HCT116 (cell line): Measurements from ENCODE around the gene SLC1A4. TPM values are rescaled to one million over a fixed set of nuclear protein-coding genes. Genes with fewer than 3 reads are reported as not detected.

Source experiments
- ATAC-seq: fragments of 200-7000 bp; cut with Tn5 transposase; 2 replicates; pipeline ENCODE4 v1.9.1; 2020; ENCODE audit warnings: mild to moderate bottlenecking, moderate library complexity
- BruUV-seq: library from RNA; stranded (reverse); fragments of 400-500 nt; replicated peaks from 2 replicates; lab custom pipeline; 2021; lab: Mats Ljungman, UMichigan
- CTCF ChIA-PET: fragments of 300-600 bp; sonication (Branson Sonifier 250); formaldehyde crosslinking; loops from one replicate; lab custom pipeline; 2021; ENCODE audit warnings: antibody characterized with exemption; lab: Charles Lee
- POLR2A ChIA-PET: fragments of 300-600, 350-600 bp; sonication (Branson Sonifier 250); formaldehyde crosslinking; loops from one replicate; lab custom pipeline; 2021; ENCODE audit warnings: antibody characterized with exemption; lab: Charles Lee
- RAD21 ChIA-PET, 2 experiments: fragments of 300-600 bp; sonication (Branson Sonifier 250); formaldehyde crosslinking; loops; one replicate each; lab custom pipeline; 2023; ENCODE audit warnings: low total read pairs in 2 of 2; ENCODE audit not compliant: uncharacterized antibody in 2 of 2, unreplicated experiment in 2 of 2, low non-redundant PET in 1 of 2; lab: Charles Lee
- DNase-seq: peaks from one replicate; pipeline ENCODE4 v3.0.0-alpha.2; 2010; ENCODE audit warnings: low read depth, low spot score
- H2AFZ ChIP-seq: fragments of 200-600 bp; shearing (Covaris generic), sonication (generic); 2 replicates; pipeline ENCODE4 v1.6.1; 2017; ENCODE audit warnings: low read depth, mixed run types, mixed read lengths, antibody characterized with exemption, low read length; ENCODE audit not compliant: poor library complexity, severe bottlenecking
- H3K27ac ChIP-seq: 2 replicates; pipeline ENCODE4 v1.5.1; 2012; ENCODE audit warnings: low read depth, low read length
- H3K27me3 ChIP-seq: fragments of 200-600 bp; sonication (generic); 2 replicates; pipeline ENCODE4 v1.6.1; 2016; ENCODE audit warnings: mixed run types, low read length, mixed read lengths; ENCODE audit not compliant: insufficient read depth
- H3K36me3 ChIP-seq, 2 experiments: fragments of 200-500 bp in 1 of 2; fragments of 200-600 bp in 1 of 2; sonication (Bioruptor generic) in 1 of 2; sonication (generic) in 1 of 2; 2 replicates each; pipeline versions ENCODE4 v1.5.1 to v1.6.1; 2014 to 2016; ENCODE audit warnings: low read length in 2 of 2, inconsistent platforms in 1 of 2, mixed read lengths in 1 of 2, mixed run types in 1 of 2; ENCODE audit not compliant: insufficient read depth in 2 of 2, control insufficient read depth in 1 of 2
- H3K4me1 ChIP-seq, 2 experiments: fragments of 200-600 bp in 1 of 2; sonication (generic) in 1 of 2; 2 replicates each; pipeline versions ENCODE4 v1.5.1 to v1.6.1; 2012 to 2017; ENCODE audit warnings: low read length in 2 of 2, inconsistent platforms in 1 of 2, mild to moderate bottlenecking in 1 of 2, mixed read lengths in 1 of 2, mixed run types in 1 of 2, moderate library complexity in 1 of 2; ENCODE audit not compliant: insufficient read depth in 2 of 2, control insufficient read depth in 1 of 2
- H3K4me2 ChIP-seq: fragments of 200-600 bp; sonication (generic); 2 replicates; pipeline ENCODE4 v1.6.1; 2017; ENCODE audit warnings: mixed run types, low read length, mixed read lengths
- H3K4me3 ChIP-seq, 2 experiments: fragments of 200-600 bp in 1 of 2; sonication (generic) in 1 of 2; replicated peaks in 1 of 2; 2 replicates each; pipeline ENCODE4 v1.5.1; 2011 to 2016; ENCODE audit warnings: low read length in 2 of 2, control low read depth in 1 of 2, low read depth in 1 of 2, mild to moderate bottlenecking in 1 of 2, mixed read lengths in 1 of 2, mixed run types in 1 of 2
- H3K79me2 ChIP-seq: fragments of 200-600 bp; sonication (generic); 2 replicates; pipeline ENCODE4 v1.6.1; 2017; ENCODE audit warnings: mild to moderate bottlenecking, mixed run types, low read length, moderate library complexity, mixed read lengths; ENCODE audit not compliant: insufficient read depth
- H3K9ac ChIP-seq: fragments of 200-600 bp; sonication (generic); 2 replicates; pipeline ENCODE4 v1.6.1; 2016; ENCODE audit warnings: low read length, mixed read lengths
- H3K9me2 ChIP-seq: fragments of 200-600 bp; sonication (generic), shearing (Covaris generic); 2 replicates; pipeline ENCODE4 v1.6.1; 2017; ENCODE audit warnings: mixed run types, mild to moderate bottlenecking, moderate library complexity; ENCODE audit not compliant: insufficient read depth
- H3K9me3 ChIP-seq, 2 experiments: fragments of 200-500 bp in 1 of 2; fragments of 200-600 bp in 1 of 2; sonication (Bioruptor generic) in 1 of 2; sonication (generic) in 1 of 2; 2 replicates each; pipeline ENCODE4 v1.6.1; 2014 to 2017; ENCODE audit warnings: low read length in 2 of 2, mixed read lengths in 2 of 2, inconsistent platforms in 1 of 2, low read depth in 1 of 2, mild to moderate bottlenecking in 1 of 2, mixed run types in 1 of 2, moderate library complexity in 1 of 2; ENCODE audit not compliant: control insufficient read depth in 1 of 2, insufficient read depth in 1 of 2
- H4K20me1 ChIP-seq: fragments of 200-600 bp; sonication (generic), shearing (Covaris generic); 2 replicates; pipeline ENCODE4 v1.6.1; 2017; ENCODE audit warnings: mixed run types, mild to moderate bottlenecking, moderate library complexity; ENCODE audit not compliant: insufficient read depth
- CBX3 ChIP-seq: IDR thresholded peaks from 2 replicates; pipeline ENCODE4 v1.6.1; 2012; ENCODE audit warnings: low read depth
- CEBPB ChIP-seq: IDR thresholded peaks from 2 replicates; pipeline ENCODE4 v1.6.1; 2012; ENCODE audit warnings: low read depth
- EGR1 ChIP-seq: IDR thresholded peaks from 2 replicates; pipeline ENCODE4 v1.6.1; 2012; ENCODE audit warnings: low read depth
- EZH2 ChIP-seq: fragments of 200-600 bp; sonication (generic); IDR thresholded peaks from 2 replicates; pipeline ENCODE4 v1.6.1; 2017; ENCODE audit warnings: antibody characterized with exemption, mixed run types
- FOSL1 ChIP-seq: IDR thresholded peaks from 2 replicates; pipeline ENCODE4 v1.6.1; 2012; ENCODE audit warnings: low read depth
- MAX ChIP-seq: IDR thresholded peaks from 2 replicates; pipeline ENCODE4 v1.6.1; 2012
- POLR2A ChIP-seq: IDR thresholded peaks from 2 replicates; pipeline ENCODE4 v1.7.0; 2011; ENCODE audit warnings: borderline replicate concordance; ENCODE audit not compliant: insufficient read depth, insufficient read length; ENCODE audit errors: extremely low read depth
- POLR2AphosphoS5 ChIP-seq: IDR thresholded peaks from 2 replicates; pipeline ENCODE4 v1.6.1; 2011; ENCODE audit warnings: mild to moderate bottlenecking, low read depth, low read length, moderate library complexity
- RAD21 ChIP-seq: IDR thresholded peaks from 2 replicates; pipeline ENCODE4 v1.6.1; 2012; ENCODE audit warnings: low read depth, mild to moderate bottlenecking
- REST ChIP-seq: IDR thresholded peaks from 2 replicates; pipeline ENCODE4 v1.6.1; 2012; ENCODE audit warnings: low read depth
- SIN3A ChIP-seq: IDR thresholded peaks from 2 replicates; pipeline ENCODE4 v1.6.1; 2012; ENCODE audit warnings: low read depth
- SP1 ChIP-seq: IDR thresholded peaks from 2 replicates; pipeline ENCODE4 v1.6.1; 2012; ENCODE audit warnings: low read depth
- SRF ChIP-seq: IDR thresholded peaks from 2 replicates; pipeline ENCODE4 v1.6.1; 2012; ENCODE audit warnings: low read depth
- TCF7L2 ChIP-seq: IDR thresholded peaks from 2 replicates; pipeline ENCODE4 v1.7.0; 2011; ENCODE audit warnings: borderline replicate concordance, inconsistent platforms; ENCODE audit not compliant: insufficient read depth, insufficient read length; ENCODE audit errors: extremely low read depth
- YY1 ChIP-seq: IDR thresholded peaks from 2 replicates; pipeline ENCODE4 v1.6.1; 2011; ENCODE audit warnings: low read length, low read depth, moderate library complexity, mild to moderate bottlenecking; ENCODE audit not compliant: insufficient replicate concordance; ENCODE audit errors: extremely low read depth
- ZFX ChIP-seq: fragments of 450-650 bp; IDR thresholded peaks from 2 replicates; pipeline ENCODE4 v1.6.1; 2017
- ZNF274 ChIP-seq: fragments of 200-500 bp; sonication (Bioruptor generic); IDR thresholded peaks from 2 replicates; pipeline ENCODE4 v1.6.1; 2014; ENCODE audit warnings: mild to moderate bottlenecking, low read depth, low read length, inconsistent platforms
- intact Hi-C: fragments of 100-400 bp; cut with micrococcal nuclease; formaldehyde crosslinking; loops from 2 replicates; pipeline ENCODE4 v1.10.0; 2022
- total RNA-seq: library from RNA; stranded (reverse); gene quantifications from one replicate; pipeline ENCODE4 v1.2.1, GENCODE V29; 2021; ENCODE audit not compliant: unreplicated experiment
- TF ChIP-seq, protein P1 (sequence below): IDR thresholded peaks from 2 replicates; pipeline ENCODE4 v1.6.1; 2011; ENCODE audit warnings: mild to moderate bottlenecking, low read length, moderate library complexity; ENCODE audit not compliant: insufficient replicate concordance; ENCODE audit errors: extremely low read depth
- TF ChIP-seq, protein P2 (sequence below): IDR thresholded peaks from 2 replicates; pipeline ENCODE4 v1.6.1; 2012
- TF ChIP-seq, protein P3 (sequence below), 3 experiments: fragments of 200-600 bp in 1 of 3; sonication (generic) in 1 of 3; IDR thresholded peaks in 2 of 3; conservative IDR thresholded peaks in 1 of 3; 2 replicates each; pipeline ENCODE4 v1.5.1; 2012 to 2017; ENCODE audit warnings: low read depth in 2 of 3, low read length in 2 of 3, antibody characterized with exemption in 1 of 3, borderline replicate concordance in 1 of 3, control low read depth in 1 of 3, mild to moderate bottlenecking in 1 of 3, mixed read lengths in 1 of 3, mixed run types in 1 of 3, moderate library complexity in 1 of 3; ENCODE audit not compliant: insufficient read depth in 1 of 3

Gene SLC1A4
- total RNA-seq, 1 experiment from 2014 or later: 9.2 TPM

- no TSS peak for BruUV-seq
- TF ChIP-seq RAD21 (no peak), ZFX (no peak), POLR2AphosphoS5 (no peak), CBX3 (no peak), YY1 (no peak), SIN3A (no peak), ZNF274 (no peak), TCF7L2 (no peak), REST (no peak), POLR2A (no peak), SRF (no peak), SP1 (no peak), EGR1 (no peak), CEBPB (no peak), FOSL1 (no peak), MAX (no peak), EZH2 (no peak)
- TF ChIP-seq, protein P1, sequence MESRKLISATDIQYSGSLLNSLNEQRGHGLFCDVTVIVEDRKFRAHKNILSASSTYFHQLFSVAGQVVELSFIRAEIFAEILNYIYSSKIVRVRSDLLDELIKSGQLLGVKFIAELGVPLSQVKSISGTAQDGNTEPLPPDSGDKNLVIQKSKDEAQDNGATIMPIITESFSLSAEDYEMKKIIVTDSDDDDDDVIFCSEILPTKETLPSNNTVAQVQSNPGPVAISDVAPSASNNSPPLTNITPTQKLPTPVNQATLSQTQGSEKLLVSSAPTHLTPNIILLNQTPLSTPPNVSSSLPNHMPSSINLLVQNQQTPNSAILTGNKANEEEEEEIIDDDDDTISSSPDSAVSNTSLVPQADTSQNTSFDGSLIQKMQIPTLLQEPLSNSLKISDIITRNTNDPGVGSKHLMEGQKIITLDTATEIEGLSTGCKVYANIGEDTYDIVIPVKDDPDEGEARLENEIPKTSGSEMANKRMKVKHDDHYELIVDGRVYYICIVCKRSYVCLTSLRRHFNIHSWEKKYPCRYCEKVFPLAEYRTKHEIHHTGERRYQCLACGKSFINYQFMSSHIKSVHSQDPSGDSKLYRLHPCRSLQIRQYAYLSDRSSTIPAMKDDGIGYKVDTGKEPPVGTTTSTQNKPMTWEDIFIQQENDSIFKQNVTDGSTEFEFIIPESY: no peak
- TF ChIP-seq, protein P2, sequence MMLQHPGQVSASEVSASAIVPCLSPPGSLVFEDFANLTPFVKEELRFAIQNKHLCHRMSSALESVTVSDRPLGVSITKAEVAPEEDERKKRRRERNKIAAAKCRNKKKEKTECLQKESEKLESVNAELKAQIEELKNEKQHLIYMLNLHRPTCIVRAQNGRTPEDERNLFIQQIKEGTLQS: no peak
- TF ChIP-seq, protein P3, sequence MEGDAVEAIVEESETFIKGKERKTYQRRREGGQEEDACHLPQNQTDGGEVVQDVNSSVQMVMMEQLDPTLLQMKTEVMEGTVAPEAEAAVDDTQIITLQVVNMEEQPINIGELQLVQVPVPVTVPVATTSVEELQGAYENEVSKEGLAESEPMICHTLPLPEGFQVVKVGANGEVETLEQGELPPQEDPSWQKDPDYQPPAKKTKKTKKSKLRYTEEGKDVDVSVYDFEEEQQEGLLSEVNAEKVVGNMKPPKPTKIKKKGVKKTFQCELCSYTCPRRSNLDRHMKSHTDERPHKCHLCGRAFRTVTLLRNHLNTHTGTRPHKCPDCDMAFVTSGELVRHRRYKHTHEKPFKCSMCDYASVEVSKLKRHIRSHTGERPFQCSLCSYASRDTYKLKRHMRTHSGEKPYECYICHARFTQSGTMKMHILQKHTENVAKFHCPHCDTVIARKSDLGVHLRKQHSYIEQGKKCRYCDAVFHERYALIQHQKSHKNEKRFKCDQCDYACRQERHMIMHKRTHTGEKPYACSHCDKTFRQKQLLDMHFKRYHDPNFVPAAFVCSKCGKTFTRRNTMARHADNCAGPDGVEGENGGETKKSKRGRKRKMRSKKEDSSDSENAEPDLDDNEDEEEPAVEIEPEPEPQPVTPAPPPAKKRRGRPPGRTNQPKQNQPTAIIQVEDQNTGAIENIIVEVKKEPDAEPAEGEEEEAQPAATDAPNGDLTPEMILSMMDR (IDR thresholded peaks at IDR 0.05 in 2 of 3, conservative IDR thresholded peaks at IDR 0.05 in 1 of 3; ENCODE audit: borderline replicate concordance in 1 of 3, insufficient read depth in 1 of 3, low read depth in 2 of 3, low read length in 2 of 3): no peak
- TF ChIP-seq, all 23 proteins: peak for 0
- no peak overlapping the region for H3K4me2 ChIP-seq
- no peak overlapping the region for H3K9ac ChIP-seq
- intact Hi-C loops: no loop called here
- POLR2A ChIA-PET: no interaction called here
- H3K36me3 ChIP-seq: no peaks in the 10 kb centered on the region
- H3K27me3 ChIP-seq: no peaks in the 10 kb centered on the region
- H3K27ac ChIP-seq: no peak overlapping the region
- CTCF ChIA-PET: no interaction called here
- no peak for DNase-seq
- RAD21 ChIA-PET: no interaction called here
- H3K4me1 ChIP-seq: no peaks in the 10 kb centered on the region
- H4K20me1 ChIP-seq: no peaks in the 10 kb centered on the region
- H3K9me3 ChIP-seq: peaks cover 0 to 5% of the 10 kb centered on the region in 2 experiments; a peak in 1 of 4 replicates
- H2AFZ ChIP-seq: no peak overlapping the region
- H3K79me2 ChIP-seq: no peaks in the 10 kb centered on the region
- H3K4me3 ChIP-seq: no peak overlapping the region
- ATAC-seq: no peak
- no peaks in the 10 kb centered on the region for H3K9me2 ChIP-seq
Measured at GRCh38 chr2:64958556-64958955, 30.6 kb upstream of the SLC1A4 start.
